Stimulated activated CD4-positive, alpha-beta T cell treated with anti-CD3 and anti-CD28 coated beads, TNF-alpha, amount 100 ng/mL, for 48 hours (primary cell): ENCODE results near the gene TEX54.

Experiments used
- DNase-seq, 3 donors: peaks; one replicate each; pipeline ENCODE4 v3.0.0-alpha.2; 2020; ENCODE audit warnings: low read depth in 3 of 3

Gene TEX54

DNA sequence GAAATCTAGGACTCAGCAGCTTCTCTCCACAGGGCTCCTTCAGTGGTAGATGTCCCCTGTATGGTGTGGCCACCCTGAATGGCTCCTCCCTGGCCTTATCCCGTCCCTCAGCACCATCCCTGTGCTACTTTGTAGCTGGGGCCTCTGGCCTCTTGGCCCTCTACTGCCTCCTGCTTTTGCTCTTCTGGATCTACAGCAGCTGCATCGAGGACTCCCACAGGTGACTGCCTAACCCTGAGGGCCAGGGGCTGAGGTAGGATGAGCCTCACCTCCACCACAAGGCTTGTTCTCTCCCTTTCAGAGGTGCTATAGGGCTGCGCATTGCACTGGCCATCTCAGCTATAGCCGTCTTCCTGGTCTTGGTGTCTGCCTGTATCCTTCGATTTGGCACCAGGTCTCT is 43.6 kb downstream of the TEX54 start:
- no peak for DNase-seq

GRCh38 chr11:62787005-62787759 is 45.5 kb downstream of the TEX54 start, which contains the start of gene TMEM179B:
Gene TMEM179B, plus strand, starts transcription at chr11:62787402. Its CDS starts 30 bp downstream, at chr11:62787432.
- peak; percentile 96 to 99 (median 98) for DNase-seq

GRCh38 chr11:62786318-62787004 is 46.2 kb downstream of the TEX54 start:
- DNase-seq: peak; percentile 74 to 81 (median 79)

- no peak for DNase-seq
Measured at GRCh38 chr11:62782753-62783152, 49.9 kb downstream of the TEX54 start.
